GM19463 (cell line): Measurements from ENCODE around the gene HAT1.
"Not testable (repeated sequence)": the region's sequence is repeated elsewhere in the genome, so short reads cannot be mapped to it uniquely, and the experiment has no call there.

Experiments
- ATAC-seq: cut with Tn5 transposase; IDR thresholded peaks from one replicate; pipeline ENCODE4 v1.9.1; 2021; ENCODE audit warnings: mild to moderate bottlenecking, moderate library complexity; ENCODE audit not compliant: unreplicated experiment

Gene HAT1

GRCh38 chr2:171966688-171967087 lies 44.4 kb downstream of the HAT1 start:
- ATAC-seq = no peak

- ATAC-seq = no peak
Observed at GRCh38 chr2:171968509-171968908, 46.2 kb downstream of the HAT1 start.

GRCh38 chr2:171972329-171972982 lies 50.2 kb downstream of the HAT1 start:
- ATAC-seq = no peak

- ATAC-seq = no peak
Observed at GRCh38 chr2:171979103-171979502, 56.8 kb downstream of the HAT1 start.

- not testable (repeated sequence) for ATAC-seq
Observed at GRCh38 chr2:171983924-171984323, 61.7 kb downstream of the HAT1 start.

- ATAC-seq = no peak
Observed at GRCh38 chr2:171985076-171985475, 62.8 kb downstream of the HAT1 start.

- ATAC-seq = no peak
Observed at GRCh38 chr2:171986778-171987177, 64.5 kb downstream of the HAT1 start.

GRCh38 chr2:171991027-171991426 lies 68.8 kb downstream of the HAT1 start:
- ATAC-seq = no peak

GRCh38 chr2:171995586-171995985 lies 73.3 kb downstream of the HAT1 start:
- no peak for ATAC-seq

- no peak for ATAC-seq
Observed at GRCh38 chr2:171996021-171996420, 73.8 kb downstream of the HAT1 start.

- ATAC-seq = not testable (repeated sequence)
Observed at GRCh38 chr2:171997031-171997430, 74.8 kb downstream of the HAT1 start.

GRCh38 chr2:171999161-171999560 lies 76.9 kb downstream of the HAT1 start:
- ATAC-seq = no peak

- ATAC-seq = peak; percentile 97
Observed at GRCh38 chr2:171999604-172000469, 77.6 kb downstream of the HAT1 start, which contains the start of gene METAP1D. Gene METAP1D (plus strand): TSS chr2:171999953. CDS start chr2:171999970, 17 bp downstream.

- ATAC-seq = no peak
Observed at GRCh38 chr2:172000696-172001361, 78.6 kb downstream of the HAT1 start.

GRCh38 chr2:172007372-172007771 lies 85.1 kb downstream of the HAT1 start:
- ATAC-seq = no peak

- ATAC-seq = no peak
Observed at GRCh38 chr2:172009823-172010222, 87.6 kb downstream of the HAT1 start.

GRCh38 chr2:172011812-172012575 lies 89.7 kb downstream of the HAT1 start:
- no peak for ATAC-seq

- no peak for ATAC-seq
Observed at GRCh38 chr2:172012677-172013391, 90.6 kb downstream of the HAT1 start.

- no peak for ATAC-seq
Observed at GRCh38 chr2:172013396-172013795, 91.1 kb downstream of the HAT1 start.
